Caco-2 (cell line): ENCODE data around the gene LTO1. TPM values are rescaled to one million over a fixed set of nuclear protein-coding genes. Genes with fewer than 3 reads are reported as not detected.

ENCODE experiments used
- BruUV-seq: library from RNA; stranded (reverse); fragments of 400-500 nt; replicated peaks from 2 replicates; lab custom pipeline; 2021; lab: Mats Ljungman, UMichigan
- CTCF ChIA-PET: fragments of 300-600 bp; sonication (Branson Sonifier 250); formaldehyde crosslinking; loops from one replicate; lab custom pipeline; 2022; ENCODE audit warnings: antibody characterized with exemption; lab: Charles Lee
- POLR2A ChIA-PET: fragments of 300-600 bp; sonication (Branson Sonifier 250); formaldehyde crosslinking; loops from one replicate; lab custom pipeline; 2022; ENCODE audit warnings: antibody characterized with exemption; lab: Charles Lee
- DNase-seq, 2 experiments: peaks; one replicate each; pipeline versions ENCODE4 v3.0.0 to v3.0.0-alpha.2; 2020 to 2022
- H3K27me3 ChIP-seq: replicated peaks from 2 replicates; pipeline ENCODE4 v1.6.0; 2011; ENCODE audit warnings: low read length; ENCODE audit not compliant: control insufficient read depth, insufficient read depth
- H3K36me3 ChIP-seq: 2 replicates; pipeline ENCODE4 v1.5.1; 2011; ENCODE audit warnings: low read length; ENCODE audit not compliant: control insufficient read depth, insufficient read depth
- H3K4me1 ChIP-seq: fragments of 250-450 bp; sonication (Bioruptor Pico); 2 replicates; pipeline ENCODE4 v1.5.1; 2020; ENCODE audit warnings: mild to moderate bottlenecking
- H3K4me3 ChIP-seq: 2 replicates; pipeline ENCODE4 v1.5.1; 2011; ENCODE audit warnings: low read depth, mild to moderate bottlenecking, control low read depth, low read length
- H3K9me3 ChIP-seq: fragments of 250-450 bp; sonication (Bioruptor Pico); 2 replicates; pipeline ENCODE4 v1.5.1; 2020; ENCODE audit warnings: mild to moderate bottlenecking, moderate library complexity
- H3K27ac Mint-ChIP-seq: one replicate; pipeline ENCODE4 v1.8.0; 2022; ENCODE audit warnings: mixed read lengths; ENCODE audit not compliant: unreplicated experiment
- H3K27me3 Mint-ChIP-seq: one replicate; pipeline ENCODE4 v1.8.0; 2022; ENCODE audit warnings: mixed read lengths; ENCODE audit not compliant: insufficient read depth, unreplicated experiment
- H3K36me3 Mint-ChIP-seq: one replicate; pipeline ENCODE4 v1.8.0; 2022; ENCODE audit warnings: mild to moderate bottlenecking, mixed read lengths; ENCODE audit not compliant: insufficient read depth, unreplicated experiment
- H3K4me1 Mint-ChIP-seq: one replicate; pipeline ENCODE4 v1.8.0; 2022; ENCODE audit warnings: low read depth, mixed read lengths; ENCODE audit not compliant: unreplicated experiment
- H3K4me3 Mint-ChIP-seq: one replicate; pipeline ENCODE4 v1.8.0; 2022; ENCODE audit warnings: mild to moderate bottlenecking, moderate library complexity, mixed read lengths; ENCODE audit not compliant: unreplicated experiment
- H3K9me3 Mint-ChIP-seq: one replicate; pipeline ENCODE4 v1.8.0; 2022; ENCODE audit warnings: mixed read lengths; ENCODE audit not compliant: unreplicated experiment
- intact Hi-C: fragments of 100-400 bp; cut with micrococcal nuclease; formaldehyde crosslinking; loops from one replicate; pipeline ENCODE4 v1.10.0; 2022; ENCODE audit not compliant: unreplicated experiment
- total RNA-seq: library from RNA; stranded (reverse); gene quantifications from 2 replicates; pipeline ENCODE4 v1.2.3, GENCODE V29; 2022
- TF ChIP-seq, protein P1 (sequence below), 2 experiments: fragments of 200-600 bp in 1 of 2; IDR thresholded peaks; 1 replicate in 1 of 2; 2 replicates in 1 of 2; pipeline versions ENCODE4 v1.5.1 to v1.8.0; 2011 to 2022; ENCODE audit warnings: antibody characterized with exemption in 1 of 2, control low read depth in 1 of 2, inconsistent platforms in 1 of 2, low read depth in 1 of 2, low read length in 1 of 2, mild to moderate bottlenecking in 1 of 2, moderate library complexity in 1 of 2; ENCODE audit not compliant: insufficient read depth in 1 of 2, severe bottlenecking in 1 of 2, unreplicated experiment in 1 of 2

LTO1 gene
- total RNA-seq, 1 experiment from 2014 or later, result 49.3 TPM

DNA sequence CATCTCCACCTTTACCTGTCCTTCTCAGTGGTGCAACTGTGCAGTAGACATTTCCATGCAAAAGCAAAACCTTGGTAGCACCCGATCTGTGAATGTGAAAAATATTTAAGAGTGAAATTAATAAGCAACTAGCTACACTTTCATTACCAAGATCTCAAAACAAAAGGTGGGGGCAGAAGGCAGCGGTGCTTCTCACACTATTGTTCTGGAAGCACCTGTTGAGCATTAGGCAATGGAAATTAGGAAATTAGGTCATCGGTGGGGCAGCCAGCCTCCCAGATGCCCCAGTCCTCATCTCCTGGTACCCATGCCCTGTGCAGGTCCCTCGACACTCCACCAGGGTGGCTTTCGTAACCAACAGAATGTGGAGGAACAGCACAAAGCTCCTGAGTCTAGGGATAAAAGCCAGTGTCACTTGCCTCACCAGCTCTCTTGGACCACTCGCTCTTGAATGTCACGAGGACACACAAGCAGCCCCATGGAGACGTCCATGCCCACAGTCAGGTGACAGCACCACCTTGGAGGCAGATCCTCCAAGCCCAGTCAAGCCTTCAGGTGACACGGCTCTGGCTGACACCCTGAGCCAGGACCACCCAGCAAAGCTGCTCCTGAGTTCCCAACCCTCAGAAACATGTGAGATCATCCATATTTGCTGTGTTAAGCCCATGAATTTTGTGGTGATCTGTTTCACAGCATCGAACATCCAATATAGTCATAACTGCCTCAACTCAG lies 3.3 kb downstream of the LTO1 start:
- Mint-ChIP-seq H3K27ac (no peak overlapping the region), H3K4me1 (peaks cover 17% of the 10 kb centered on the region), H3K4me3 (no peak overlapping the region), H3K9me3 (no peaks in the 10 kb centered on the region), H3K36me3 (peaks cover 88% of the 10 kb centered on the region), H3K27me3 (peaks cover 3% of the 10 kb centered on the region)
- Histone ChIP-seq H3K4me3 (no peak overlapping the region), H3K27me3 (no peaks in the 10 kb centered on the region), H3K9me3 (no peaks in the 10 kb centered on the region), H3K36me3 (peaks cover 6% of the 10 kb centered on the region; the same call in 1 of the 2 replicates), H3K4me1 (peaks cover 15% of the 10 kb centered on the region)
- TF ChIP-seq, protein P1, sequence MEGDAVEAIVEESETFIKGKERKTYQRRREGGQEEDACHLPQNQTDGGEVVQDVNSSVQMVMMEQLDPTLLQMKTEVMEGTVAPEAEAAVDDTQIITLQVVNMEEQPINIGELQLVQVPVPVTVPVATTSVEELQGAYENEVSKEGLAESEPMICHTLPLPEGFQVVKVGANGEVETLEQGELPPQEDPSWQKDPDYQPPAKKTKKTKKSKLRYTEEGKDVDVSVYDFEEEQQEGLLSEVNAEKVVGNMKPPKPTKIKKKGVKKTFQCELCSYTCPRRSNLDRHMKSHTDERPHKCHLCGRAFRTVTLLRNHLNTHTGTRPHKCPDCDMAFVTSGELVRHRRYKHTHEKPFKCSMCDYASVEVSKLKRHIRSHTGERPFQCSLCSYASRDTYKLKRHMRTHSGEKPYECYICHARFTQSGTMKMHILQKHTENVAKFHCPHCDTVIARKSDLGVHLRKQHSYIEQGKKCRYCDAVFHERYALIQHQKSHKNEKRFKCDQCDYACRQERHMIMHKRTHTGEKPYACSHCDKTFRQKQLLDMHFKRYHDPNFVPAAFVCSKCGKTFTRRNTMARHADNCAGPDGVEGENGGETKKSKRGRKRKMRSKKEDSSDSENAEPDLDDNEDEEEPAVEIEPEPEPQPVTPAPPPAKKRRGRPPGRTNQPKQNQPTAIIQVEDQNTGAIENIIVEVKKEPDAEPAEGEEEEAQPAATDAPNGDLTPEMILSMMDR (IDR thresholded peaks at IDR 0.05; ENCODE audit: insufficient read depth in 1 of 2, low read depth in 1 of 2, low read length in 1 of 2, severe bottlenecking in 1 of 2, unreplicated experiment in 1 of 2), result no peak
- POLR2A ChIA-PET, result no interaction called here
- no TSS peak for BruUV-seq
- intact Hi-C loops, result no loop called here
- CTCF ChIA-PET, result interaction anchor here (0.5 to 4.7 kb wide), 3 partner anchors 14 to 540 kb away, joined by 6 to 44 read pairs (median 8); no protein-coding TSS in a partner anchor
- no peak for DNase-seq

DNA sequence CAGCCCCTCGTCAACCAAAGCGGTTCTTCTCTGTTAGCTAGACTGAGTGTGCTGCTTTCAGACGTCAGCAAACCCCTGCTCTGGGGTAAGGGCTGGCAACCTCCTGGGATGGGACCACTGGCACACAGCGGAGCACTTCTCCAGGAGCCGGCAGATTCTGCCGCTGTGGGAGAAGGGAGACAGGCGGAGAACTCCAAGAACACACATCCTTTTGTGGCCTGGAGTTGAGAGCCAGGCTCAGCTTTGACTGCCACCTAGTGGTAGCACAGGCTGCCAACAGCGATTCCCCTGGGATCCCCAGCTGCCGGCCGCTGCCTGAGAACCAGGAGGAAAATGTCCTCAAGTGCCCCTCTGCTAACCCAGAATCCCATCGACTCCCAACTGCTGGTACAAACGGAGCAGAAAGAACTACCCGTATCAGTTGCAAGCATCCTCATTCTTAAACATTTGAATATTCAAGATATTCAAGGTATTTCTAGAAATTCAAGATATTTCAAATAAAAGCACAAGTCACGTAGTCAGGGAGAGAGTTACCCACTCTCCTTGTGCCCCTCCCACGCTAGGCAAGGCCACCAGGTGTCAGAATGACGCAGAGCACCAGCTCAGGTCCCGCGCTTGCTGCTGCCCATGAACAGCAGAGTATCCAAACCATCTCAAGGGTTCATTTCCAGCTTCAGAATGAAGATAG lies 4.9 kb downstream of the LTO1 start:
- intact Hi-C loops, result loop anchor here (1.0 kb wide), 2 partner anchors 12 to 569 kb away; no protein-coding TSS in a partner anchor
- H3K27ac Mint-ChIP-seq, result peak overlapping the region; percentile 34
- Histone ChIP-seq H3K4me3 (no peak overlapping the region), H3K36me3 (peaks cover 10% of the 10 kb centered on the region), H3K9me3 (no peaks in the 10 kb centered on the region), H3K27me3 (no peaks in the 10 kb centered on the region), H3K4me1 (peaks cover 15% of the 10 kb centered on the region)
- H3K27me3 Mint-ChIP-seq, result peaks cover under 1% of the 10 kb centered on the region
- peaks cover 17% of the 10 kb centered on the region for H3K4me1 Mint-ChIP-seq
- no peaks in the 10 kb centered on the region for H3K9me3 Mint-ChIP-seq
- peaks cover 98% of the 10 kb centered on the region for H3K36me3 Mint-ChIP-seq
- ChIA-PET POLR2A (no interaction called here), CTCF (interaction anchor here (0.6 to 4.7 kb wide), 14 partner anchors 8 to 569 kb away, joined by 3 to 44 read pairs (median 4); no protein-coding TSS in a partner anchor)
- peak; percentile 89 to 93 for DNase-seq
- TF ChIP-seq, protein P1 (IDR thresholded peaks at IDR 0.05; ENCODE audit: insufficient read depth in 1 of 2, low read depth in 1 of 2, low read length in 1 of 2, severe bottlenecking in 1 of 2, unreplicated experiment in 1 of 2), result peak; percentile 99
- BruUV-seq, result no TSS peak
- no peak overlapping the region for H3K4me3 Mint-ChIP-seq

DNA sequence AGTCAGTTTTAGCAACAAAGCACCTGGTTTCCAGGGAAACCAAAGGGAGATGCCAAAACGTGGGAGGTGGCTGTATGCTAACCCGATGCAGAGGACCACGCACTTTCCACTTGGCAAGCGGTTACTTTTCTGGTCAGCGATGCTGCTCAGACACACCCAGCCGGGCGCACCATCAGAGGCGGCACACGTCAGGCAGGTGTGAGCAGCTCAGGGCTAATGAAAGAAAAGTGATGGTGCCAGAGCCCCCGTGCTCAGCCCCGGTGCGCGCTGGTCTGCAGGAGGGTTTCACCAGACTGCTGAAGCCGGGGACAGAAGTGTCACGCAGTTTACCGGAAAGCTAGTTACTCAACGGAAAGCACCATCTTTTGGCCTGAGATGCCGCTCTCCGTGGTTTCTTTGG lies 5.7 kb downstream of the LTO1 start:
- Histone ChIP-seq H3K9me3 (no peaks in the 10 kb centered on the region), H3K36me3 (peaks cover 10% of the 10 kb centered on the region), H3K4me3 (no peak overlapping the region), H3K4me1 (peaks cover 15% of the 10 kb centered on the region), H3K27me3 (no peaks in the 10 kb centered on the region)
- no peaks in the 10 kb centered on the region for H3K27me3 Mint-ChIP-seq
- ChIA-PET CTCF (interaction anchor here (0.6 to 4.7 kb wide), 7 partner anchors 8 to 1000 kb away, joined by 3 to 44 read pairs (median 6); no protein-coding TSS in a partner anchor), POLR2A (no interaction called here)
- H3K9me3 Mint-ChIP-seq, result no peaks in the 10 kb centered on the region
- peaks cover 95% of the 10 kb centered on the region for H3K36me3 Mint-ChIP-seq
- intact Hi-C loops, result no loop called here
- H3K4me1 Mint-ChIP-seq, result peaks cover 17% of the 10 kb centered on the region
- no peak overlapping the region for H3K4me3 Mint-ChIP-seq
- no TSS peak for BruUV-seq
- H3K27ac Mint-ChIP-seq, result no peak overlapping the region
- DNase-seq, result peak in 1 of 2 experiments; percentile 35
- TF ChIP-seq, protein P1 (IDR thresholded peaks at IDR 0.05; ENCODE audit: insufficient read depth in 1 of 2, low read depth in 1 of 2, low read length in 1 of 2, severe bottlenecking in 1 of 2, unreplicated experiment in 1 of 2), result peak in 1 of 2 experiments; percentile 0
